GM21390 (cell line): ENCODE results near the gene CFAP99.

ENCODE experiments used
- ATAC-seq: cut with Tn5 transposase; IDR thresholded peaks from one replicate; pipeline ENCODE4 v1.9.1; 2021; ENCODE audit not compliant: unreplicated experiment

Gene CFAP99

GRCh38 chr4:2445130-2445529 lies 26.4 kb downstream of the CFAP99 start:
- no peak for ATAC-seq

- ATAC-seq = no peak
These were observed 26.8 kb downstream of the CFAP99 start for GRCh38 chr4:2445571-2445970.

- no peak for ATAC-seq
These were observed 28.2 kb downstream of the CFAP99 start for GRCh38 chr4:2446656-2447564.

GRCh38 chr4:2448589-2448988 lies 29.8 kb downstream of the CFAP99 start:
- no peak for ATAC-seq

- no peak for ATAC-seq
These were observed 30.3 kb downstream of the CFAP99 start for GRCh38 chr4:2449051-2449450.

GRCh38 chr4:2449511-2450392 lies 31.0 kb downstream of the CFAP99 start:
- no peak for ATAC-seq

- no peak for ATAC-seq
These were observed 31.8 kb downstream of the CFAP99 start for GRCh38 chr4:2450394-2451035.

- ATAC-seq = no peak
These were observed 32.3 kb downstream of the CFAP99 start for GRCh38 chr4:2451036-2451520.

GRCh38 chr4:2451821-2452785 lies 33.3 kb downstream of the CFAP99 start:
- no peak for ATAC-seq

- ATAC-seq = no peak
These were observed 38.9 kb downstream of the CFAP99 start for GRCh38 chr4:2457481-2458295.

- ATAC-seq = no peak
These were observed 40.1 kb downstream of the CFAP99 start for GRCh38 chr4:2458546-2459491.

GRCh38 chr4:2459589-2460349 lies 41.0 kb downstream of the CFAP99 start:
- ATAC-seq = no peak

- no peak for ATAC-seq
These were observed 42.6 kb downstream of the CFAP99 start for GRCh38 chr4:2461246-2461960.

- ATAC-seq = peak; percentile 78
These were observed 43.6 kb downstream of the CFAP99 start for GRCh38 chr4:2462218-2462991.

- no peak for ATAC-seq
These were observed 44.4 kb downstream of the CFAP99 start for GRCh38 chr4:2462992-2463762.
